ENCODE results near the gene NR1H3.
"Not testable (repeated sequence)": the region's sequence is repeated elsewhere in the genome, so short reads cannot be mapped to it uniquely, and the experiment has no call there.

DNA sequence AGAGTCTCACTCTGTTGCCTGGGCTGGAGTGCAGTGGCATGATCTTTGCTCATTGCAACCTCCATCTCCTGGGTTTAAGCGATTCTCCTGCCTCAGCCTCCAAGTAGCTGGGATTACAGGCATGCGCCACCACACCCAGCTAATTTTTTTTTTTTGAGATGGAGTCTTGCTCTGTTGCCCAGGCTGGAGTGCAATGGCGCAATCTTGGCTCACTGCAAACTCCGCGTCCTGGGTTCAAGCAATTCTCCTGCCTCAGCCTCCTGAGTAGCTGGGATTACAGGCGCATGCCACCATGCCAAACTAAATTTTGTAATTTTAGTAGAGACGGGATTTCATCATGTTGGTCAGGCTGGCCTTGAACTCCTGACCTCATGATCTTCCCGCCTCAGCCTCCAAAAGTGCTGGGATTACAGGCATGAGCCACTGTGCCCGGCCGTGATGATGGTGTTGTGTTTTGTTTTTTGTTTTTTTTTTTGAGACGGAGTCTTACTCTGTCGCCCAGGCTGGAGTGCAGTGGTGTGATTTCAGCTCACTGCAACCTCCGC lies 49.7 kb upstream of the NR1H3 start:
- not testable (repeated sequence) for TF ChIP-seq POLR2A, EP300 (IDR thresholded peaks at IDR 0.05)
- TF ChIP-seq, protein P1, sequence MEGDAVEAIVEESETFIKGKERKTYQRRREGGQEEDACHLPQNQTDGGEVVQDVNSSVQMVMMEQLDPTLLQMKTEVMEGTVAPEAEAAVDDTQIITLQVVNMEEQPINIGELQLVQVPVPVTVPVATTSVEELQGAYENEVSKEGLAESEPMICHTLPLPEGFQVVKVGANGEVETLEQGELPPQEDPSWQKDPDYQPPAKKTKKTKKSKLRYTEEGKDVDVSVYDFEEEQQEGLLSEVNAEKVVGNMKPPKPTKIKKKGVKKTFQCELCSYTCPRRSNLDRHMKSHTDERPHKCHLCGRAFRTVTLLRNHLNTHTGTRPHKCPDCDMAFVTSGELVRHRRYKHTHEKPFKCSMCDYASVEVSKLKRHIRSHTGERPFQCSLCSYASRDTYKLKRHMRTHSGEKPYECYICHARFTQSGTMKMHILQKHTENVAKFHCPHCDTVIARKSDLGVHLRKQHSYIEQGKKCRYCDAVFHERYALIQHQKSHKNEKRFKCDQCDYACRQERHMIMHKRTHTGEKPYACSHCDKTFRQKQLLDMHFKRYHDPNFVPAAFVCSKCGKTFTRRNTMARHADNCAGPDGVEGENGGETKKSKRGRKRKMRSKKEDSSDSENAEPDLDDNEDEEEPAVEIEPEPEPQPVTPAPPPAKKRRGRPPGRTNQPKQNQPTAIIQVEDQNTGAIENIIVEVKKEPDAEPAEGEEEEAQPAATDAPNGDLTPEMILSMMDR (IDR thresholded peaks at IDR 0.05): not testable (repeated sequence)
